Activated T-cell treated with anti-CD3 and anti-CD28 coated beads for 4 hours (primary cell): ENCODE results near the gene RGS11.
"Not testable (repeated sequence)": the region's sequence is repeated elsewhere in the genome, so short reads cannot be mapped to it uniquely, and the experiment has no call there.

ENCODE experiments used
- DNase-seq: peaks from one replicate; pipeline ENCODE4 v3.0.0-alpha.2; 2020

RGS11 gene

DNA sequence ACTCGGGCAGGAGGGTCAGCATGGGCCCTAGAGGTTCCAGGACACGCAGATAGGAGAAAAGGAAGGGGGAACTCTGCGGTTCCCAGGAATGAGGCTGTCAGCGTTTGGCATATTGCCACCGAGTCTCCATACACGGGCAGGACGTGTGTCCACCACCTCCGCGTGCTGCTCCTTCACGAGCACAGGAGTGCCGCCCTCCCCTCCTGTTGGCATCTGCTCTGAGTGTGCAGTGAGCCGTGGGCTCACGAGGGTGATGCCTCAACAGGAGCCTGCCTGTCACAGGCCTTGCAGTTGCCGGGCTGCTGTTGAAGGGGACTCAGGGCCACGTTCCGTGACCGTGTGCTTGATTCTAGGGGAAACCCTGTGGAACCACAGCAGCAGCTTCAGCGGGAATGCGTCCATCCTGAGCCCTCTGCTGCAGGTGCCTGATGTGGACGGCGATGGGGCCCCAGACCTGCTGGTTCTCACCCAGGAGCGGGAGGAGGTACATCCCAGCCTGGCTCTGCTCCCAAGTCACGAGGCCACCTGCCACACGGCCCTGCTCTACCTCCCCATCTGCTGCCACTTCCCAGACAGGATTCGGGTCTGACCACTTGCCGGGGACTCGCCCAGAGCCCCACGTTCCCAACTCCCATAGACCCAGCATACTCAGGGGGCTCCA is 14.6 kb downstream of the RGS11 start:
- DNase-seq, result no peak

DNA sequence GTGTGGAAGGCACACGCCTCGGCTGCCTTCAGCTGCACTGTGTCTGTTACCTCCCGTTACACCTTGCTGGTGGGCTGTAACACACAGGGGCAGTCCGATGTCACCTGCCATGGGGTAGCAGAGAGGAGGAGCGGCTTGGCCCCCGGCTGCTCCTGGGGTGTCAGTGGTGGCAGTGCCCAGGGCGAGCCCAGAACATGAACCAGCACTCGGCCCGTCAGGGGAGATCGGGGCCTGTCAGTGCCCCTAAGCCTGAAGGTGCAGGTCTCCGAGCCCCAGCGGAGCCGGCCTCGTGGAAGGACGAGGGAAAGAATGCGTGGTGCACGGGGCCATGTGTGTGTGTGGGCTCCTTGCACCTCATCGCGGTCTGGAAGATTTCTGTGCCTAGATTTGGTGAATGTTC is 15.4 kb downstream of the RGS11 start:
- DNase-seq, result no peak

DNA sequence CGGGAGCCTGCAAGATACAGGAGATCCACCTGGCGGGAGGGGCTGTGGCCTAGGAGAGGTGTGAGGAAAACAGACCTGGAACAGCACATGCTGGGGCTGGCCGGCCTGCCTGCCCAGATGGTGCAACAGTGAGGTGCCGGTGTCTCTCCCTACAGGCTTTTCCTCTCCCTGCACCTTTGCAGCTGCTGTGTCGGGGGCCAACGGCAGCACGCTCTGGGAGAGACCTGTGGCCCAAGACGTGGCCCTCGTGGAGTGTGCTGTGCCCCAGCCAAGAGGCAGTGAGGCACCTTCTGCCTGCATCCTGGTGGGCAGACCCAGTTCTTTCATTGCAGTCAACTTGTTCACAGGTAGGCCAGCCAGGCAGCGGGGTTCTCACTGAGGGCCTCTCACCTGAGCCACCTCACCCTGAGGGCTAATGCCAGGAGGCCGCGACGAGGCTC is 15.9 kb downstream of the RGS11 start:
- DNase-seq, result no peak

DNA sequence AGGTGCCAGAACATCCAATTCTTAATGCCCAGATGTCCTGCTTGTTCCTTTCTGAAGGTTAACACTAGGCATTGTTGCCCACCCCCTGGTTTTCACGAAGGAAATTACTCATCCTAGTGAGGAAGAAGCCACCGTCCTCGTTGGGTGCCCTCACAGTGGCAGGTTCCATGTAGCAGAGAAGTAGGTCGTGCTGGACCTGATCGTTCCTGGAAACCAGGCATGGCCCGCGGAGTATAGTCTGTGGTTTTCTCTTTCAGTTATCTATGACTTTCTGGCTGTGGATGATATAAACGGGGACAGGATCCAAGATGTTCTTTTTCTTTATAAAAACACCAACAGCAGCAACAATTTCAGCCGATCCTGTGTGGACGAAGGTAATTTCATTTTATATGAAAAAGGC is 16.5 kb downstream of the RGS11 start:
- no peak for DNase-seq

DNA sequence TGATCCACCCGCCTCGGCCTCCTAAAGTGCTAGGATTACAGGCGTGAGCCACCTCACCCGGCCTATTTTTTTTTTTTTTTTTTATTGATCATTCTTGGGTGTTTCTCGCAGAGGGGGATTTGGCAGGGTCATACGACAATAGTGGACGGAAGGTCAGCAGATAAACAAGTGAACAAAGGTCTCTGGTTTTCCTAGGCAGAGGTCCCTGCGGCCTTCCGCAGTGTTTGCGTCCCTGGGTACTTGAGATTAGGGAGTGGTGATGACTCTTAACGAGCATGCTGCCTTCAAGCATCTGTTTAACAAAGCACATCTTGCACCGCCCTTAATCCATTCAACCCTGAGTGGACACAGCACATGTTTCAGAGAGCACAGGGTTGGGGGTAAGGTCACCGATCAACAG is 17.7 kb downstream of the RGS11 start:
- DNase-seq, result not testable (repeated sequence)

DNA sequence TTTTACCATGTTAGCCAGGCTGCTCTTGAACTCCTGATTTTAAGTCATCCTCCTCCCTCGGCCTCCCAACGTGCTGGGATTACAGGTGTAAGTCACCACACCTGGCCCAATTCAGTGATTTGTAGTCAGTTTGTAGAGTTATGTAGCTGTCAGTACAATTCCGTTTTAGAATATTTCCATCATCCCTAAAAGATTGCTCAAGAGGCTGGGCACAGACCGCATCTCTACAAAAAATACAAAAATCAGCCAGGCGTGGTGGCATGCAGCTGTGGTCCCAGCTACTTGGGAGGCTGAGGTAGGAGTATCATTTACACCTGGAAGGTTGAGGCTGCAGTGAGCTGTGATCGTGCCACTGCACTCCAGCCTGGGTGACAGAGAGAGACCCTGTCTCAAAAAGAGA is 20.6 kb downstream of the RGS11 start:
- DNase-seq, result no peak

DNA sequence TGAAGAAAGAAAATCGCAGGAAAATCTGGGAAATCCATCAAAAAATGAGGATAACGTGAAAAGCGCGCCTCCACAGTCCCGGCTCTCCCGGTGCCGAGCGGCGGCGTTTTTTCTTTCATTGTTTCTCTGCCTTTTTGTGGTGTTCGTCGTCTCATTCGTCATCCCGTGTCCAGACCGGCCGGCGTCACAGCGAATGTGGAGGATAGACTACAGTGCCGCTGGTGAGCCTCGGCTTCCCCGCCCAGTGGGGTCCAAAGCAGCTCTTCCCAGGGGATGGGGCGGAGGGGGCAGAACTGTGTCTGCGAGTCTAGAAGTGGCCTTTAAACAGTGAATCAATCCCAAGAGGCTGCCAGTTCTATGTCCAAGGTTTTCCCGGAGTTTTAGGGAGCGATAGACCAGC is 21.3 kb downstream of the RGS11 start:
- no peak for DNase-seq

DNA sequence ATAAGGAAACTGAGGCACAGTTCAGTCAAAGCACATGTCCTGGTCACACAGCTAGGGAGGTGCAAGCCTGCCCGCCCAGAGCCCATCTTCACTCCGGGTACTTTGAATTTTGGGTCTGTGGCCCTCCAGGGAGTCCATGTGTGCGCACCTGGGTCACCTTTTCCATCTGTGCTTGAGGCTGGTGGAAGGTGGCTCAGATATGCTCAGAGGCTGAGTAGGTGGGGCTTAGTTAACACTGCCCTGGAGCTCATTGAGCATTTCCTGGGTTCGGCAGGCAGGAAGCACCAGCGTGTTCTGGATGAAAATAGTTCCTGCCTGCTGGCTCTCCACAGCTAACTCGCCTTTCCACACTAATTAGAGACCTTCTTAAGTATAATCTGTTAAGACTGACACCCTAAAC is 21.9 kb downstream of the RGS11 start:
- no peak for DNase-seq

DNA sequence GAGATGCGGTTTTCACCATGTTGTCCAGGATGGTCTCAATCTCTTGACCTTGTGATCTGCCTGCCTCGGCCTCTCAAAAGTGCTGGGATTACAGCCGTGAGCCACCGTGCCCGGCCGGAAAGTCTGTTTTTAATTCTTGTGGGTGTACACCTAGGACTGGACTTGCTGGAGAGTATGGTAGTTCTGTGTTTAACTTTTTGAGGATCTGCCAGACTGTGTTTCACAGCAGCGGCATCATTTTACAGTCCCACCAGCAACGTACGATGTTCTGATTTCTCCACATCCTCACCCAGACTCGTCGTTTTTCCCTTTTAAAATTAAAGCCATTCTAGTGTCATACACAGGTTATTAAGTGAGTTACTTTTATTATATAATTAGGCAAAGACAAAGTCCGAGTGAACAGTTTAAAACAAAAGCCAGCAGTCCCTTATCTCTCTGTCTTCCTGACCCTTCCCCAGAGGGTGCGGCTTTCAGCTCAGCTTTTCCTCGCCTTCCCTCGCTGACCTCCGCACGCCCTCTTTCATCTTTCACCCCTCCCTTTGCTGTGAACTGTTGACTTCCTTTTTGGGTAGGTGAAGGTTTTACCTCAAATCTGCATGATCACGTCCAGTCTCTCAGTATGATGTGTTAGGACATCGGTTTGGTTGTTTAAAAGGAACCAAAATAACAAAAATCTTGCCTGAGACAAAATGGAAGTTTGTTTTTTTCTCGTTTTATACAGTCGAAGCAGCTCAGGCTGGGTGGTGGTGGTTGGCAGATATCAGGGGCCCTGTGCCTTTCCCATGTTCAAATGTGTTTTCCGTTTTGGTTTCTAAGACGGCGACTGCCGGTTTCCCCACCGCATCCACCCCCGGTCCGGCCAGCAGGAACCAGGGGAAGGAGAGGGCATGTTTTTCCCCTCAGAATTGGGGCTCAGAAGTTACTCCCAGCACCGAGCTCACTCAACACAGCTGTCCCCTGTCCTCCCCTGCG is 23.1 kb downstream of the RGS11 start:
- DNase-seq, result no peak

DNA sequence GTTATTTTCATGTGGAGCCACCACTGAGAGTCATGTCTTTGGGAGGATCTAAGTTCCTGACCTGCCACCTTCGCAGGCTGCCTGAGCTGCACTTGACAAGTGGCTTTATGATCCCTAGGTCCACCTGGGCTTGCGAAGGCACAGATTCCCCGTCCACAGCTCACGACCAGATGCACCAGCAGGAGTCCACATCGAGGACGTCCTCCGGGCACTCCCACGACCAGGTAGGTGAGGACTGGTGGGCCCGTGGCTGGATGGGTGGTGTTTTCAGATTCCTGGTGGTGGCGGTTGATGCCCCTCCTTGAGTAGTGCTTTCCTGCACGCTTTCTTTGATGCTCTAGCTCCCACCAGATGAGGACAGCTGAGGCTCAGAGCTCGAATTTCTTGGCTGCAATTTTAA is 26.3 kb downstream of the RGS11 start:
- DNase-seq, result no peak

DNA sequence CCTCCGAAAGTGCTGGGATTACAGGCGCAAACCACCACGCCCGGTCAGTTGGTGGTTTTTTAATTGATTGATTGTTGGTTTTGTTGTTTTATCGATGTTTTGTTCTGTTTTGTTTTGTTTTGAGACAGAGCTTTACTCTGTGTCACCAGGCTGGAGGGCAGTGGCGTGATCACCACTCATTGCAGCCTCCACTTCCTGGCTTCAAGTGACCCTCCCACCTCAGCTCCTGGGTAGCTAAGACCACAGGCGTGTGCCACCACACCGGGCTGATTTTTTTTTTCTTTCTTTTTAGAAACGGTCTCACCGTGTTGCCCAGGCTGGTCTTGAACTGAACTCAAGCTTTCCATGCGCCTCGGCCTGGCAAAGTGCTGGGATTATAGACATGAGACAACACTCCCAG is 28.7 kb downstream of the RGS11 start:
- DNase-seq, result no peak

DNA sequence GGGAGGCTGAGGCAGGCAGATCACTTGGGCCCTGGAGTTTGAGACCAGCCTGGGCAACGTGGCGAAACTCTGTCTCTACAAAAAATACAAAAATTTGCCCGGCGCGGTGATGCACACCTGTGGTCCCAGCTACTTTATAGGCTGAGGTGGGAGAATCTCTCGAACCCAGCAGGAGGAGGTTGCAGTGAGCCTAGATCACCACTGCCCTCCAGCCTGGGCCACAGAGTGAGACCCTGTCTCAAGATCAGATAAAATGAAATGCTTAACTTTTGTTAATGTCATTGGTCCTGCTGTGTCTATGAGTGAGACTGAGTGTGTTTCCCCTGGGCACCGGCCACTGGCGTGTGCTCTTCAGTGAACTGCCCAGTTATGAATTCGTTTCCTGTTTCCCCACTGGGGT is 30.6 kb downstream of the RGS11 start:
- DNase-seq, result no peak

DNA sequence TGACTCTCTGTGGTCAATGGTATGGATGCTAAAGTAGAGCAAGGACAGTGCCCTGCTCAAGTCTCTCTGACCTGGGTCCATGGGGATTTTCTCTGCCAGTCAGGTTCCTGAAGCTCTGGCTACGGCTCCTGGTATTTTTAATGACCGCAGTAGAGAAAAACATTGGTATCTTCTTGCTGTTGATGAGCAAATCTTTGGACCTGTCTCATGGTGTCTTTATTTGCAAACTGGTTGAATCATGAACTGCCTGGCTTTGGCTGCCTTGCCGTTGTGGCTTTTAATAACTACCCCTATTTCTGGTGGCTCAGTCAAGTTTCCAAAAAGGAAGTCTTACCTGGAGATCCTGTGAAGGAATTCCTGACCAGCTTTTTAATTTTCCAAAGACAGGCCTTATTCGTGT is 32.4 kb downstream of the RGS11 start:
- DNase-seq, result no peak

DNA sequence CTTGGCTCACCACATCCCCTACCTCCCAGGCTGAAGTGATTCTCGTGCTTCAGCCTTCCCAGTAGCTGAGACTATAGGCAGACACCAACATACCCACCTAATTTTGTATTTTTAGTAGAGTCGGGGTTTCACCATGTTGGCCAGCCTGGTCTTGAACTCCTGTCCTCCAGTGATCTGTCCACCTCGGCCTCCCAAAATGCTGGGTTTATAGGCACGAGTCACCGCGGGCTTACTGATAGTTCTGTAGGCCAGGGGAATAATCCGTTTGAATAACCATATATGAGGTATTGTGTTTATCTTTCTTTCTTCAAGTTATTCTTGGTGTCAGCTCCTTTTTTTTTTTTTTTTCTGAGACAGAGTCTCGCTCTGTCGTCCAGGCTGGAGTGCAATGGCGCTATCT is 33.5 kb downstream of the RGS11 start:
- no peak for DNase-seq

DNA sequence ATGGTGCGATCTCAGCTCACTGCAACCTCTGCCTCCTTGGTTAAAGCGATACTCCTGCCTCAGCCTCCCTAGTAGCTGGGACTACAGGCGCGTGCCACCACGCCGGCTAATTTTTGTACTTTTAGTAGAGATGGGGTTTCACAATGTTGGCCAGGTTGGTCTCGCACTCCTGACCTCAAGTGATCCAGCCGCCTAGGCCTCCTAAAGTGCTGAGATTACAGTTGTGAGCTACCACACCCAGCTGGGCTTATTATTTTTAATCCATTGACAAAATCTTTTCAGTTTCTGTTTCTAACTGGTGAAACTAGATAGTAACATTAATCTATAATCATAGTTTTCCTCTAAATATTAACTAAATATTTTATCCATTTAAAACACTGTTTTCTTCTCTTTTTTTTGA is 35.2 kb downstream of the RGS11 start:
- no peak for DNase-seq

DNA sequence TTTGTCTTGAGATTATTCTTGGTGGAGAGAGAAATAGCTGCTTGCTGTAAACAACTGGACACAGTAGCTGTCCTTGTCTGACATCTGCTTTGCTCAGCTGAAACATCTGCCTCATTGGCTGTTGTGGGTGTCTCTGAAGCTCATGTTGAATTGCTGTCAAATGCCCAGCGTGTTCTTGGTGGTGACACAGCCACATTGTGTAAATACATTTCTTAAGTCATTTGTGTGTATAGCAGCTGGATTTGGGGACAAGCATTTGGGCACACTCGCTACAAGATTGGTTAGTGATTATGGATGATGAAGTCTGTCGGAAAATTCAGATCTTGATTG is 35.8 kb downstream of the RGS11 start:
- DNase-seq, result no peak

DNA sequence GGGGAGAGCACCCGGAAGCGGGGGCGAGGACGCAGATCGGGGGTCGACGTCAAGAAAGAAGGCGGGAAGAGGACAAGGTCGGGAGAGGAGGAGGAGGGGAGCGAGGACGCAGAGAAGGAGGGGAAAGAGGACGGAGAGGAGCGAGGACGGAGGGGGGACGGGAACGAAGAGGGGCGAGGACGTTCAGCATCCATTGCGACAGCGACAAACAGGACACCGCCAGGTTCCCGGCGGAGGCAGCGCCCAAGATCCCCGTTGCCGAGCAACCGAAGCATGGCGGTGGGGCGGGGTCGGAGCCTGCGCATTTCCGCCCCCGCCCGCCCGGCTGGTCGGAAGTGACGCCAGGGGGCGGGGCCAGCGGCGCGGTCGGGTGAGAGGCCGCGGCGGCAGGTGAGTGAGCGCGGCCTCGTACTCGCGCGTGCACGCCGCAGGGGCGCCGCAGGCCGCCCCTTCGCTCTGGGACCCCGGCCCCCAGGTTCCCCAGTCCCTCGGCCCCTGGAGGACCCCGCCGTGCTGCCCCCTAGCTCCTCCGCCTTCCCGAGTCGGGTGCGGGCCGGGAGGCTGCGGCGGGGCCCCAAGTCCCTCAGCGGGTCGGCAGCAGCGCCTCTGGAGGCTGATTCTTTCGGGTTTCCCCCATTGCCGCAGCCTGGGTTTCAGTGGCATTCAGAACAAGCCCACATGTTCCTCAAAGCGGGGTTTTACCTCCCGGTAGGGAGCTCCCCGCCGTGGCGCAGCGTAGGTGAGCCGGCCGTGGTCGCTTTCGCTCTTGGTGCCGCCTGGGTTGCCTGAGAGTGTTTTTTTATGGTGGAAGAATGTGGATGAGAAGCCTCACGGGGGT is 41.1 kb downstream of the RGS11 start, which contains the start of gene FAM234A:
TSS of gene FAM234A (plus strand) at position 354 of the 838 bp plus-strand sequence. CDS start 19,593 bp downstream, outside the sequence.
- peak; percentile 94 for DNase-seq

DNA sequence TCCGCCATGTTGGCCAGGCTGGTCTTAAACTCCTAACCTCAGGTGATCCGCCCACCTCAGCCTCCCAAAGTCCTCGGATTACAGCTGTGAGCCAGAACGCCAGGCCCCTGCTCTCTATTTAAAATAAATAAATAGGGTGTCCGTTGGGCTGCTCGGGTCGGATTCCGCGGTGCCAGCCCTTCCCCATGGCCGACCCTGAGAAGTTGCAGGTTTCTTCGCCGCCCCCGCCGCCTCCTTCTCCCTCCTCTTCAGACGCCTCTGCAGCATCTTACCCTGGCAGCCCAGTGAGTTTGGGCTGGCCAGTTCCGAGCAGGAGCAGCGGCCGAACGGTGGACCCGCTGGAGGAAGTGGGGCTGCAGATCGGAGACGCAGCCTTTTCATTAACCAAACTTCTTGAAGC is 44.8 kb downstream of the RGS11 start:
- no peak for DNase-seq

DNA sequence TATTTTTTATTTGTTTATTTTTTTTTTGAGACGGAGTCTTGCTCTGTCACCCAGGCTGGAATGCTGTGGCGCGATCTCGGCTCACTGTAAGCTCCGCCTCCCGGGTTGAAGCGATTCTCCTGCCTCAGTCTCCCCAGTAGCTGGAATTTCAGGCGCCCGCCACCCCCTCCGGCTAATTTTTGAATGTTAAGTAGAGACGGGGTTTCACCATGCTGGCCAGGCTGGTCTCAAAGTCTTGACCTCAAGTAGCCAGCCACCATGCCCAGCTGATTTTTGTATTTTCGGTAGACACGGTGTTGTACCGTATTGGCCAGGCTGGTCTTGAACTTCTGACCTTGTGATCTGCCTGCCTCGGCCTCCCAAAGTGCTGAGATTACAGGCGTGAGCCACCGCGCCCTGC is 45.4 kb downstream of the RGS11 start:
- not testable (repeated sequence) for DNase-seq

DNA sequence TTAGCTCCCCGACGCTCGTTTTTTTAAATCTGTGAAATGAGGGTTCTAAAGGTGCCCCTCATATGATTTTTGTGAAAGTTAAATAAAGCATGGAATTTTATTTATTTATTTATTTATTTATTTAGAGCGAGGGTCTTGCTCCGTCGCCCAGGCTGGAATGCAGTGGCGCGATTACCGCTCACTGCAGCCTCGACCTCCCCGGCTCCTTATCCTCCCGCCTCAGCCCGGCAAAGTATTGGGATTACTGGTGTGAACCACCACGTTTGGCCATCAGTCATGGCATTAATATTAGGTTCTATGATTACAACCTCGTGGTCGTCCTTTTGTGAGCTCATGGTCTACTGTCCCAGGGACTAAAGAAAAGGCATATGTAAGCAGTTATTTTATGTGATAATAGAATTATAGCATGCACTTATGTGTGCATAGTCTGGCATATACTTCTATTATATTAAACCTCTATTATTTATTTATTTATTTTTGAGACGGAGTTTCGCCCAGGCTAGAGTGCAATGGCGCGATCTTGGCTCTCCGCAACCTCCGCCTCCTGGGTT is 45.9 kb downstream of the RGS11 start:
- no peak for DNase-seq

DNA sequence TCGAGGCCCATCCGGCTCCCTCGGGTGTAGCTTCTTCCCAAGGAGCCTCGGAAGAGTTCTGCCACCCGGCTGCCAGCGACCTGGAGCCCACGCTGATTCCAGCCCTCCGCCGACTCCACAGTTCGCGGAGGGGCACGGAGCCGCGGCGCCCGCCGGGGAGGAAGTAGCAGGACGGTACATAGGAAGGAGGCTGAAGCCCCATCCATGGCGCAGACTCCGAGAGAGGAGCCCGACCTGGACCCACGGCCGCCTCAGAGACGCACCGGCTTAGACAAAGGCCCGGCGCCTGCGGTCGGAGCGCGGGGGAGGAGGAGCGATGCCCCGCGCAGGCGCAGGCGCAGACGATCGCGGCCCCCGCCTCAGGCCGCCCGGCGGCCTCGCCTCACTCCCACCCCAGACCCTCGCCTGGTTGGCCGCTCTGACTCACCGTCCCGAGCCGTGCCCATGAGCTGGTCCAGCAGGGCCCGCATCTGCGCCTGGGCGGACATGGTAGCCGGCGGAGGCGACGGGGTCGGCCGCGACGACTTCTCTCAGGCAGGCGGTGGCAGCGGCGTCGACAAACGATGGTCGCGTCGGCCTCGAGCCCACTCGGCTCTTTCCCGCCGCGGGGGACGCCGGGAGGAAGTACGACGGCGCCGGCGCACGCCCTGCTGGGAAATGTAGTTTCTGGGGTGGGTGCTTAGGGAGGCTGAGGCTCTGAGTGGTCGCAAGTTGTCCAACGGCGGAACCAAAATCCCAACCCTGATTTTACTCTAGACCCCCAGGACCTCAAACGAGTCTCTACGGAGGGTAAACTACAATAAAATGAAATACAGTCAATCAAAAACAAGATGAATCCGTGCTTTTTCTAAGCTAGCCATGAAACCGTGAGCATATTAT is 46.7 kb downstream of the RGS11 start, which contains the start of gene LUC7L:
TSS of gene LUC7L (minus strand) at position 598 of the 879 bp plus-strand sequence. CDS start at position 488, 110 bp downstream.
- DNase-seq, result peak; percentile 75
